GM12875 (cell line): Measurements from ENCODE around the gene NFKB1.
"Not testable (repeated sequence)": the region's sequence is repeated elsewhere in the genome, so short reads cannot be mapped to it uniquely, and the experiment has no call there.

Experiments
- H3K4me3 ChIP-seq: one replicate; pipeline ENCODE4 v1.5.1; 2011; ENCODE audit warnings: low read depth, low read length, control low read depth
- TF ChIP-seq, protein P1 (sequence below): IDR thresholded peaks from 2 replicates; pipeline ENCODE4 v1.5.1; 2011; ENCODE audit warnings: low read depth, mild to moderate bottlenecking, control low read depth, inconsistent platforms, low read length, moderate library complexity, borderline replicate concordance; ENCODE audit not compliant: insufficient read depth

The NFKB1 gene

DNA sequence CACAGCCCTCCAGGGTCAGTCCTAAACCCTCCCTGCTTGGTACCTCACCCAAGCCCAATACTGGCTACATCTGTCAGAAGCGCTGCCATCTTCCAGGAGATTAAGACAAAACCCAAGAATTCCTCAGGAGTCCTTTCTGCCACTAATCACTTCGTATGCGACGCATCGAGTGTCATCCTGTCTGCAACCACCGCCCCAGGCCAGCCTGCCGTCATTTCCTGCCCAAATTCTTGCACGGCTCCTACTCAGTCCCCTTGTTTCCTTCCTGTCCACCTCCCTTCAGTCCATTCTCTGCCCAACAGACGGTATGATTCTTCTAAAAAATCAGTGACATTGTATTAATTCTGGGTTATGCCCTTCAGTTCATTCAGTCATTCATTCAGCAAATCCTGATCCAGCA is 113.6 kb downstream of the NFKB1 start:
- H3K4me3 ChIP-seq, result no peak overlapping the region
- TF ChIP-seq, protein P1, sequence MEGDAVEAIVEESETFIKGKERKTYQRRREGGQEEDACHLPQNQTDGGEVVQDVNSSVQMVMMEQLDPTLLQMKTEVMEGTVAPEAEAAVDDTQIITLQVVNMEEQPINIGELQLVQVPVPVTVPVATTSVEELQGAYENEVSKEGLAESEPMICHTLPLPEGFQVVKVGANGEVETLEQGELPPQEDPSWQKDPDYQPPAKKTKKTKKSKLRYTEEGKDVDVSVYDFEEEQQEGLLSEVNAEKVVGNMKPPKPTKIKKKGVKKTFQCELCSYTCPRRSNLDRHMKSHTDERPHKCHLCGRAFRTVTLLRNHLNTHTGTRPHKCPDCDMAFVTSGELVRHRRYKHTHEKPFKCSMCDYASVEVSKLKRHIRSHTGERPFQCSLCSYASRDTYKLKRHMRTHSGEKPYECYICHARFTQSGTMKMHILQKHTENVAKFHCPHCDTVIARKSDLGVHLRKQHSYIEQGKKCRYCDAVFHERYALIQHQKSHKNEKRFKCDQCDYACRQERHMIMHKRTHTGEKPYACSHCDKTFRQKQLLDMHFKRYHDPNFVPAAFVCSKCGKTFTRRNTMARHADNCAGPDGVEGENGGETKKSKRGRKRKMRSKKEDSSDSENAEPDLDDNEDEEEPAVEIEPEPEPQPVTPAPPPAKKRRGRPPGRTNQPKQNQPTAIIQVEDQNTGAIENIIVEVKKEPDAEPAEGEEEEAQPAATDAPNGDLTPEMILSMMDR, result no peak

DNA sequence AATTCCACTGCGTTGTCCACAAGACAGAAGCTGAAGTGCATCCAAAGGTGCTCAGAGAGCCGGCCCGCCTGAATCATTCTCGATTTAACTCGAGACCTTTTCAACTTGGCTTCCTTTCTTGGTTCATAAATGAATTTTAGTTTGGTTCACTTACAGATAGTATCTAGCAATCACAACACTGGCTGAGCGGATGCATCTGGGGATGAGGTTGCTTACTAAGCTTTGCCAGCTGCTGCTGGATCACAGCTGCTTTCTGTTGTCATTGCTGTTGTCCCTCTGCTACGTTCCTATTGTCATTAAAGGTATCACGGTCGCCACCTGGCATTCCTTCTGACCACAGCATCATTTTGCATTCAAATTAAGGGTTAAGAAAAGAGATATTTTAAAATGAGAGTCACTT is 115.5 kb downstream of the NFKB1 start:
- TF ChIP-seq, protein P1, result no peak
- no peak overlapping the region for H3K4me3 ChIP-seq

DNA sequence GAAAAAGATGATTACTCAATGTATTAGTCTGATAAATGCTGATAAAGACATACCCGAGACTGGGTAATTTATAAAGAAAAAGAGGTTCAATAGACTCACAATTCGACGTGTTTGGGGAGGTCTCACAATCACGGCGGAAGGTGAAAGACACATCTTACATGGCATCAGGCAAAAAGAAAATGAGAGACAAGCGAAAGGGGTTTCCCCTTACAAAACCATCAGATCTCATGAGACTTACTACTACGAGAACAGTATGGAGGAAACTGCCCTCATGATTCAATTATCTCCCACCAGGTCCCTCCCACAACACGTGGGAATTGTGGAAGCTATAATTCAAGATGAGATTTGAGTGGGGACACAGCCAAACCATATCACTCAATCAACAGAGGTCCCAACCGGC is 117.9 kb downstream of the NFKB1 start:
- not testable (repeated sequence) for H3K4me3 ChIP-seq

DNA sequence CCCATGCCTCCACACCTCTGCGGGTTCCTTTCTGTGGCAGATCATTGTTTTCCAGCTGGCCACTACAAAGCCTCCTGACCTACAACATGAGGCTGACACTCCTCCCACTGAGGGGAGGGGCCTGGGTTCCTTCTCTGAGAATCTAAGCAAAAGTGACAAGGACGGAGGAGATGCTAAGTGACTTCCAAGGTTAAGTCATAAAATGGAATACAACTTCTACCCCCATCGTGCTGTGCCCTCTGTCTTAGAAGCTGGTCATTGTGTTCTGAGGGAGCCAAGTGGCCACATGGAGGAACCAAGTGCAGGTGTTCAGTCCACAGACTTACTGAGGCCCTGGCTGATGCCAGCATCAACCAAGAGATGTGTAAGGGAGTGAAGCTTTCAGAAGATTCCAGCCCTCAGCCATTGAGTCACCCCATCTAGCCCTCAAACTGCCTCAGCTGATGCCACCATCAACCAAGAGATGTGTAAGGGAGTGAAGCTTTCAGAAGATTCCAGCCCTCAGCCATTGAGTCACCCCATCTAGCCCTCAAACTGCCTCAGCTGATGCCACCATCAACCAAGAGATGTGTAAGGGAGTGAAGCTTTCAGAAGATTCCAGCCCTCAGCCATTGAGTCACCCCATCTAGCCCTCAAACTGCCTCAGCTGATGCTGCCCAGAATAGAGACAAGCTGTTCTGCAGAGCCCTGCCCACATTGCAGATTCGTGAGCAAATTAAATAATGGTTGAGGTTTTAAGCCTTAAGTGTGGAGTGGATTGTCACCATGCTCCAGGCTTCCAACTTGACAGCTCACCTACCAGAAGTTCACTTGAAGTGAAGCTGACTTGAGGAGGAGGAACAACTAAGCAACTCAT is 118.8 kb downstream of the NFKB1 start:
- H3K4me3 ChIP-seq, result not testable (repeated sequence)

DNA sequence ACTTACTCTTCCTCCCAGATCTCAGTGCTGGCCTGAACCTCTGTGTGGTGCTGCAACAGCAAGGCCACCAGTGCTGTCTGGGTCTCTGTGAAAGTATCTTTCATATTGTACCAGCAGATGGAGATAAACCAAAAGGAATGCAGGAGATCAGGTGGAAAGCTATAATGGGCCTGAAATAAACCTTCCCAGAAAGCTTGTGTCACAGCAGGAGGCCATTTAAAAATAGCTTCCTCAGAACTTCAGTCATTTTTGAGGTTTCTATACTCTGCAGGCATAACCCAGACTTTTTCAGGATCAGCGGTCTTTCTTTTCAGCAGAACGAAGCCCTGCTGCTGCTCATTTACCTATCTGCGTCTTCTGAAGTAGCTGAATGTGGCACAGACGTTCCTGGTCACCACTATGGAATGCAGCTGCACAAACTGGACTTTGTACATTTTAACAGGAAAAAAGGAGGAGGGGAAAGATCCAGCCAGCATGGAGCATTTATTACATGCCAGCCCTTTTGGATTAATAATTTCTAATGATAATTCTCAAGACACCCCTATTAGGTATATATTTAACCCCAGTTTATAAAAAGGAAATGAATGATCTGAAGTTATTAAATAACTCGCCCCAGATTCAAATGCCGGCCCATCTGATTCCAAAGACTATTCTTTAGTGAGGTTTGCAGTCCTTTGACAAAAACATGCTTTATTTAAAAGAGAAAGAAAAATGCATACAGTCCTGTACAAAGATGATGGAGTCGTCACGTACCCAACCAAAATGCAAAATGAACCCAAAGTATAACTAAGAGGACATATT is 119.7 kb downstream of the NFKB1 start:
- no peak overlapping the region for H3K4me3 ChIP-seq
- TF ChIP-seq, protein P1, result no peak

DNA sequence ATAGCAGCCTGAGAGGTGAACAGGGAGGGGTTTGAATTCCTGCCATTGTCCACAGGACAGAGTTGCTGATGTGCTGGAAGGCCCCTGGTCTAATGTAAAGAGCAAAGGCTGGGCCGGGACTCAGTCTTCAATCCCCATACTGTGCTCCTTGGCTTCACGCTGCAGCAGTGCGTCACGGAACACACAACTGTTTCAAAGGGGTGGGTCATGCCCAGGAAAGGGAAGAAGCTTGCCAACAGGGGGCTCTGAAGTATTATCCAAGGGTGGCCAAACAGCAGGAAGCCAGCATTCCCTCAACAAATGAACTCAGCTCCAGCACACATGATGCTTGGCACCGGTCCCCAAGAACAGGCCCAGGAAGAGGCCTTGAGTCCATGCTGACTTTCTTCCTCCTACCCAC is 122.5 kb downstream of the NFKB1 start:
- TF ChIP-seq, protein P1, result no peak
- no peak overlapping the region for H3K4me3 ChIP-seq

DNA sequence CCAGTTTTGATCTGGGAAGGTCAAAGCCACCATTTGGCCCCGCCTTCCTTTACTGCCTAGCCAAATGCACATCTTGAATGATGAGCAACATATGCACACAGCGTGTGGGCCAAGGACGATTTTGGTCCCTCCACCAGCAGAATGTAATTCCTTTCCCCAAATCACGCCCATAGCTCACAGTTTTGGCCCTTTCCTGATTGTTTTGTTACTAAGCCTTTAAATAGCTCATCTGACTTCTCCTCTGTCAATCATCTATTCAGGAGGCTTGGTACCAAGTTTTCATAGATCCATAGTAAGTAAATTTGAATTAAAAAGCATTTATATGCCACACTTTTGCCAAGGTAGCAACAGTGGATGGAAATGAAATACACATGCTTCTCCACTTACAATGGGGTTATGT is 123.3 kb downstream of the NFKB1 start:
- TF ChIP-seq, protein P1, result no peak
- no peak overlapping the region for H3K4me3 ChIP-seq
